ENCODE results near the gene SUCO. TPM values are rescaled to one million over a fixed set of nuclear protein-coding genes. Genes with fewer than 3 reads are reported as not detected.

The SUCO gene
- polyA plus RNA-seq, 2 of the 4 experiments (the other 2 are of a cell fraction): 10.3 to 21.8 TPM

DNA sequence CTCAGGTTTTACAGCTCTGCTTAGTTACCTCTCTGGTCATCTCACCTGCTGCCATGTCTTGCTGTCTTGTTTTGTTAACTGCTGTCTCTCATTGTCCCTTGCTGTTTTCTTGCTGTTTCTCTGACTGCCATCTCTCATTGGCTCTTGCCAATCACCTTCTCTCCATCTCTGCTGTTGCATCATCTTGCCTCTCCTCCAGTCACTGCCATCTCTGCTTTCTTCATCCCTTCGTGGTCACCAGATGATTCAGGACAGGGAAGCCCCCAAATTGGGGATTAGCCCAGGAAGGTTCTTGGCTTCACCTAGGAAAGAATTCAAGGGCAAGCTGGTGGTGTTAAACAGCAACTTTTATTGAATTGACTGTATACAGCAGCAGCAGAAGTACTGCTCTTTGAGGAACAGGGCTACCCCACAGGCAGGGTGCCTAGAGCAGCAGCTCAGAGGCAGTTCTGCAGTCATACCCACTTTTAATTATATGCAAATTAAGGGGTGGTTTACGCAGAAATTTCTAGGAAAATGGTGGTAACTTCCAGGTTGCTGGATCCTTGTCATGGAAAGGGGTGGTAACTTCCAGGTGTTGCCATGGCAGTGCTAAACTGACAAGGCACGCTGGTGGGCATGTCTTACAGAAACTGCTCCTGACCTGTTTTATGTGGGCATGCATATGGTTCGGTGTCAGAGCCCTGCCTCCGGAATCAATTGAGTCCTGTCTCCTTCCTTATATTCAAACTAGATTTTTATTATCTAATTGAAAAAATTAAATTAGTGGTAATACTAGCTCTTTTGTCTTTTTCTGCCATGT is 33.4 kb downstream of the SUCO start (continued):
- TF ChIP-seq MAFK (IDR thresholded peaks at IDR 0.05; ENCODE audit: partially characterized antibody): no peak

DNA sequence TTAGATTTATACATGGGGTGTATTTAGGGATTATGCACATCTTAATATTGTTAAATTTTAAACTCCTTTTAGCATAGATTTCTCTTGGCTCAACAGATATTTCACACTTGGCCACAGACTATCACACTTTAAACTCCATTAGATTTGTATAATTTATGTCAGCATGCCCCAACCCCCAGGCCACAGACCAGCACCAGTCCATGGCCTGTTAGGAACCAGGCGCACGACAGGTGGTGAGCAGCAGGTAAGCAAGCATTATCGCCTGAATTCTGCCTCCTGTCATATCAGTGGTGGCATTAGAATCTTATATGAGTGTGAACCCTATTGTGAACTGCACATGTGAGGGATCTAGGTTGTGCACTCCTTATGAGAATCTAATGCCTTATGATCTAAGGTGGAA is 34.8 kb downstream of the SUCO start:
- CTCF ChIA-PET: no interaction called here
- FAIRE-seq: no peak
- DNase-seq (ENCODE audit: low read depth in 1 of 2, low spot score in 1 of 2): no peak
- TF ChIP-seq HOXB5 (CRISPR knock-in tag; IDR thresholded peaks at IDR 0.05) (no peak), RFX5 (IDR thresholded peaks at IDR 0.05) (no peak), CHD2 (IDR thresholded peaks at IDR 0.05; ENCODE audit: low read length, partially characterized antibody) (no peak), ZSCAN20 (CRISPR knock-in tag; IDR thresholded peaks at IDR 0.05) (no peak), EHF (CRISPR knock-in tag; IDR thresholded peaks at IDR 0.05) (no peak), EHMT2 (IDR thresholded peaks at IDR 0.05; ENCODE audit: low read depth) (no peak)
- TF ChIP-seq, protein P1, sequence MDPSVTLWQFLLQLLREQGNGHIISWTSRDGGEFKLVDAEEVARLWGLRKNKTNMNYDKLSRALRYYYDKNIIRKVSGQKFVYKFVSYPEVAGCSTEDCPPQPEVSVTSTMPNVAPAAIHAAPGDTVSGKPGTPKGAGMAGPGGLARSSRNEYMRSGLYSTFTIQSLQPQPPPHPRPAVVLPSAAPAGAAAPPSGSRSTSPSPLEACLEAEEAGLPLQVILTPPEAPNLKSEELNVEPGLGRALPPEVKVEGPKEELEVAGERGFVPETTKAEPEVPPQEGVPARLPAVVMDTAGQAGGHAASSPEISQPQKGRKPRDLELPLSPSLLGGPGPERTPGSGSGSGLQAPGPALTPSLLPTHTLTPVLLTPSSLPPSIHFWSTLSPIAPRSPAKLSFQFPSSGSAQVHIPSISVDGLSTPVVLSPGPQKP (IDR thresholded peaks at IDR 0.05; ENCODE audit: low read depth, low read length): no peak
- H3K27ac ChIP-seq: no peak overlapping the region
- H3K4me1 ChIP-seq: no peaks in the 10 kb centered on the region
- no peak for ATAC-seq
- no peak overlapping the region for H3K4me2 ChIP-seq
- no peaks in the 10 kb centered on the region for H3K9me3 ChIP-seq
- WGBS (ENCODE audit: missing lambda C conversion rate): 97% methylated on average over 3 of the region's 3 CpGs
- POLR2A ChIA-PET: no interaction called here
- H3K4me3 ChIP-seq: no peak overlapping the region

DNA sequence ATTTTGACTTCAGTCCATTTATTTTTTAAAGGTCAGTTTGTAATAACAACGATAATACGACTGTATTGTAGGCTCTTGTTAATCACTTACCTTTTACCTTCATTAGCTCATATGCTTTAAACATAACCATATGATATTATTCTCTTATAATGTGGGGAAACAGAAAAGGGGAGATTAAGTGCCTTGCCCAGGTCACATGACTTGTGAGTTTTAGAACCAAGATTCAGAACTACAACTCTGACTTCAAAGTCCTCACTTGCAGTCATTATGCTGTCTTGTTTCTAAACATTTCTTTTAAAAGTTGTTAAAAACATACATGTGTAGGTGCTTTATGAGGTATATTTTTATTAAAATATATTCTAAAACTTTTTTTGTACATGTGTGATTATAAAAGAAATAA is 41.1 kb downstream of the SUCO start:
- H3K4me2 ChIP-seq: no peak overlapping the region
- H3K27ac ChIP-seq: no peak overlapping the region
- POLR2A ChIA-PET: no interaction called here
- WGBS (ENCODE audit: missing lambda C conversion rate): 93% methylated on average over 2 of the region's 2 CpGs
- no peak for TF ChIP-seq JUNB (IDR thresholded peaks at IDR 0.05)
- no peak for TF ChIP-seq TP53 (CRISPR knock-in tag; IDR thresholded peaks at IDR 0.05)
- TF ChIP-seq RNF2 (IDR thresholded peaks at IDR 0.05; ENCODE audit: borderline replicate concordance, low read depth): no peak
- TF ChIP-seq CBX2 (IDR thresholded peaks at IDR 0.05; ENCODE audit: borderline replicate concordance, low read depth): no peak
- no peak for TF ChIP-seq HEYL (CRISPR knock-in tag; IDR thresholded peaks at IDR 0.05)
- TF ChIP-seq RFX5 (IDR thresholded peaks at IDR 0.05): no peak
- no peak for TF ChIP-seq EHF (CRISPR knock-in tag; IDR thresholded peaks at IDR 0.05)
- TF ChIP-seq, protein P2, sequence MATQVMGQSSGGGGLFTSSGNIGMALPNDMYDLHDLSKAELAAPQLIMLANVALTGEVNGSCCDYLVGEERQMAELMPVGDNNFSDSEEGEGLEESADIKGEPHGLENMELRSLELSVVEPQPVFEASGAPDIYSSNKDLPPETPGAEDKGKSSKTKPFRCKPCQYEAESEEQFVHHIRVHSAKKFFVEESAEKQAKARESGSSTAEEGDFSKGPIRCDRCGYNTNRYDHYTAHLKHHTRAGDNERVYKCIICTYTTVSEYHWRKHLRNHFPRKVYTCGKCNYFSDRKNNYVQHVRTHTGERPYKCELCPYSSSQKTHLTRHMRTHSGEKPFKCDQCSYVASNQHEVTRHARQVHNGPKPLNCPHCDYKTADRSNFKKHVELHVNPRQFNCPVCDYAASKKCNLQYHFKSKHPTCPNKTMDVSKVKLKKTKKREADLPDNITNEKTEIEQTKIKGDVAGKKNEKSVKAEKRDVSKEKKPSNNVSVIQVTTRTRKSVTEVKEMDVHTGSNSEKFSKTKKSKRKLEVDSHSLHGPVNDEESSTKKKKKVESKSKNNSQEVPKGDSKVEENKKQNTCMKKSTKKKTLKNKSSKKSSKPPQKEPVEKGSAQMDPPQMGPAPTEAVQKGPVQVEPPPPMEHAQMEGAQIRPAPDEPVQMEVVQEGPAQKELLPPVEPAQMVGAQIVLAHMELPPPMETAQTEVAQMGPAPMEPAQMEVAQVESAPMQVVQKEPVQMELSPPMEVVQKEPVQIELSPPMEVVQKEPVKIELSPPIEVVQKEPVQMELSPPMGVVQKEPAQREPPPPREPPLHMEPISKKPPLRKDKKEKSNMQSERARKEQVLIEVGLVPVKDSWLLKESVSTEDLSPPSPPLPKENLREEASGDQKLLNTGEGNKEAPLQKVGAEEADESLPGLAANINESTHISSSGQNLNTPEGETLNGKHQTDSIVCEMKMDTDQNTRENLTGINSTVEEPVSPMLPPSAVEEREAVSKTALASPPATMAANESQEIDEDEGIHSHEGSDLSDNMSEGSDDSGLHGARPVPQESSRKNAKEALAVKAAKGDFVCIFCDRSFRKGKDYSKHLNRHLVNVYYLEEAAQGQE (IDR thresholded peaks at IDR 0.05): no peak
- TF ChIP-seq ZNF302 (CRISPR knock-in tag; IDR thresholded peaks at IDR 0.05): no peak
- TF ChIP-seq BHLHE40 (IDR thresholded peaks at IDR 0.05; ENCODE audit: low read depth, low read length): no peak
- TF ChIP-seq CHD4 (IDR thresholded peaks at IDR 0.05; ENCODE audit: borderline replicate concordance): no peak
- TF ChIP-seq FOSB (CRISPR knock-in tag; IDR thresholded peaks at IDR 0.05): no peak
- no peak for TF ChIP-seq ZSCAN20 (CRISPR knock-in tag; IDR thresholded peaks at IDR 0.05)
- TF ChIP-seq GATA3 (IDR thresholded peaks at IDR 0.05; ENCODE audit: borderline replicate concordance): no peak
- TF ChIP-seq NR3C1 (IDR thresholded peaks at IDR 0.05): no peak
- H3K4me1 ChIP-seq: no peaks in the 10 kb centered on the region
- CTCF ChIA-PET: no interaction called here
- no peaks in the 10 kb centered on the region for H3K9me3 ChIP-seq
- ATAC-seq (no peak), DNase-seq (ENCODE audit: low read depth in 1 of 2, low spot score in 1 of 2) (no peak), FAIRE-seq (no peak)
- H3K4me3 ChIP-seq: no peak overlapping the region

Measured in A549 (cell line).